Natural killer cell treated with Interleukin-12 subunit alpha and Interleukin-12 subunit beta and Interleukin-15 and Interleukin-18, amount 100 ng/mL, for 72 hours (primary cell): ENCODE results near the gene CYP8B1. TPM values are rescaled to one million over a fixed set of nuclear protein-coding genes. Genes with fewer than 3 reads are reported as not detected.

Experiments used
- ATAC-seq, 2 donors: fragments of 150-1000 bp; cut with Tn5 transposase in 1 of 2; sonication (Bioruptor Pico), chemical (Tn5 transposase) in 1 of 2; 2 replicates each; pipeline ENCODE4 v1.10.0; 2021
- DNase-seq: peaks from one replicate; pipeline ENCODE4 v3.0.0; 2022; ENCODE audit warnings: low spot score
- H3K27ac Mint-ChIP-seq, 2 donors: 1 replicate in 1 of 2; 2 replicates in 1 of 2; pipeline ENCODE4 v1.8.0; 2022; ENCODE audit warnings: mixed read lengths in 2 of 2, mild to moderate bottlenecking in 1 of 2, moderate library complexity in 1 of 2
- H3K27me3 Mint-ChIP-seq, 2 donors: 1 replicate in 1 of 2; 2 replicates in 1 of 2; pipeline ENCODE4 v1.8.0; 2022; ENCODE audit warnings: mixed read lengths in 2 of 2
- H3K36me3 Mint-ChIP-seq: one replicate; pipeline ENCODE4 v1.8.0; 2022; ENCODE audit warnings: mixed read lengths
- H3K4me1 Mint-ChIP-seq, 2 donors: 1 replicate in 1 of 2; 2 replicates in 1 of 2; pipeline ENCODE4 v1.8.0; 2022; ENCODE audit warnings: low read depth in 2 of 2, mixed read lengths in 2 of 2, mild to moderate bottlenecking in 1 of 2
- H3K4me3 Mint-ChIP-seq: one replicate; pipeline ENCODE4 v1.8.0; 2022; ENCODE audit warnings: mixed read lengths
- H3K9me3 Mint-ChIP-seq: 2 replicates; pipeline ENCODE4 v1.8.0; 2022; ENCODE audit warnings: mixed read lengths
- total RNA-seq, 2 donors: library from RNA; stranded (reverse); gene quantifications; one replicate each; pipeline ENCODE4 v1.2.3, GENCODE V29; 2022

The CYP8B1 gene
- total RNA-seq, 2 donors from 2014 or later, result 0.14 TPM; not detected in 1

DNA sequence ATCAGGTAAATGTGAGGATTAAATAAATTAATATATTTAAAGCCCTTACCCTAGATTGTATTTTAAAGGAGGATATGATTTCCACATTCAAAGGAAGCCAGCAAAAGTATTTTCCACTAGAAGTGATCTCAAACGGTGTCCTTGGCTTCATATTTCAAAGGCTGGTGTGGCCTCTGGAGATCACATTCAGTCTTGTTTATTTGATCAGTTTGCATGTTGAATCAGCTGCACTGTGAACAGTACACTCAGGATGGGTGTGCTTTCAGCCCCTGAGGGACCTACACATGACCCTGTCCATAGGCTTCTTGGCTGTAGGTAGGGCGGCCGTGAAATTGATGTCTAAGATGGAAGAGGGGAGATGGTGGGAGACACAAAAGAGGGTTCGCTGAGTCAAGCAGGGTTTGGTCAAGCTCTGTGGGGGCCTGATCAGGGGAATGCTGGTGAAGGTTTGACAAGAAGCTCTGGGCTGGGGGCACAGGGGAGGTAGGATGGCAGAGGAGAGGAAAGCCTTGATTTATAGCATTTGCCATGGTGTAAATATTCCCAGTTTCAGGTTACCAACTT, 21.9 kb downstream of the CYP8B1 start:
- Mint-ChIP-seq H3K4me1 (peaks cover 0 to 11% of the 10 kb centered on the region in 2 donors), H3K9me3 (no peaks in the 10 kb centered on the region), H3K27me3 (peaks cover 0 to 12% of the 10 kb centered on the region in 2 donors), H3K4me3 (no peak overlapping the region), H3K27ac (no peak overlapping the region), H3K36me3 (peaks cover 5% of the 10 kb centered on the region)
- DNase-seq, result no peak
- no peak for ATAC-seq

DNA sequence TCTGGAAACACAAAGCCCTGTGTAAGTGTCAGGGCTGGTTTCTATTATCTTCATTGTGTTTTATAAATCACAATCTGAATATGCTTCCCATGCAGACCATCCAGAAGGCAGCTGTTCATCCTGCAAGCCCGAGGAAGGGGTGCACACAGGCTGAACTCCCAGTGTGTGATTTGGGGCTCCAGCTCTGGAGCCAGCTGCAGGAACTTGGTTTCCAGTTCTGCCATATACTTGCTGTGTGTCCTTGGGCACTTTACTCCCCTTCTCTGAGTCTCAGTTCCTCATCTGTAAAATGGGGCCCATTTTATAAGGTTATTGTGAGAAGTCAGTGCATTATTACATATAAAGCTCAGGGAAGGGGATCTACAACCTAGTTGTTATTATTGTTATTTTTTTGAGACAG, 22.6 kb downstream of the CYP8B1 start:
- Mint-ChIP-seq H3K27ac (no peak overlapping the region), H3K4me1 (peaks cover 0 to 13% of the 10 kb centered on the region in 2 donors), H3K27me3 (peaks cover 0 to 6% of the 10 kb centered on the region in 2 donors), H3K9me3 (no peaks in the 10 kb centered on the region), H3K4me3 (no peak overlapping the region), H3K36me3 (no peaks in the 10 kb centered on the region)
- ATAC-seq (no peak), DNase-seq (no peak)

DNA sequence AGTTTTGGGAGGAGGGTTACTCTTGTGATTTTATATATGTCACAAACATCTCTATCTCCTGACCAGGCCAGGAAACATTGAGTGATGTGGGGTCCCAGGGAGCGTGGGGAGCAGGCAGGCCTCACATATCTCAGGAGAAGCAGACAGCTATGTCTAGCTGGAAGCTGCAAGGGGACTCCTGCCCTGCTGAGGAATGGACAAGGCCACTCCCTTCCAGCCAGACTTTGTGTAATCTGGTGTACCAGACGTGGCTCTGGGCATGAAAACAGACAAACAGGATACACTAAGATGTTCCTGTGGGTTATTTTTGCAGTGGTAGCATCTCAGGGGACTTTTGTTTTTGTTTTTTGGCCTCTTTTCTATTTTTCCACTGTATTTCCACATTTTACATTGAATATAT, 23.2 kb downstream of the CYP8B1 start:
- Mint-ChIP-seq H3K4me1 (peaks cover 5 to 18% of the 10 kb centered on the region in 2 donors), H3K36me3 (no peaks in the 10 kb centered on the region), H3K9me3 (no peaks in the 10 kb centered on the region), H3K4me3 (no peak overlapping the region), H3K27me3 (peaks cover 0 to 6% of the 10 kb centered on the region in 2 donors), H3K27ac (no peak overlapping the region)
- no peak for ATAC-seq
- no peak for DNase-seq

DNA sequence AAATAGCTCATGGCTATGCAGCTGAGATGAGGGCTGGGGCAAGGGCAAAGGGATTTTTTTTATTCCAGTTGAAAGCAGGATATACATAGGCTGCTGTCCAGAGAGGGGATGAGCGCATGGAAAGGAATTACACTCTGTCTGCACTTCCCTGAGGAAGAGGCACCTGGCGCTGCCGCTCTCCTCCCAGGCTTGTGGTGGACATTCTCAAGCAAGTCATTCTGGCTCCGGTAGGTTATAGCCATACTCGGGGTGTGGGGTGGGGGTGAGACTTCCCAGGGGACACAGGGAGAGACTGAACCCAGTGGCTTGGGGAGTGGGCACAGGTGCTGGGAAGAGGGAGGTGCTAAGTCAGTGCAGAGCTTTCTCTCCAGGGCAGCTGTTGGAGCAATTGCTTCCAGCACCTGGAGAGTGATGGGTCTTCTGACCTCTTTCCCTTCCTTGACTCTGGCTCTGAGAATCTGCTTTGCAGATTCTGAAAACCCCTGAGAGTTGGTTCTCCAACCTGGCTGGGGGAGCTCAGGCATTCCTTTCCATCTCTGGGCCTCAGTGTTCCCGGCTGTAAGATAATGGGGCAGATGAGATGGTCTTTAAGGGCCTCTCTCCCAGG, 24.3 kb downstream of the CYP8B1 start:
- H3K9me3 Mint-ChIP-seq, result peaks cover 2% of the 10 kb centered on the region
- DNase-seq (no peak), ATAC-seq (no peak)
- no peaks in the 10 kb centered on the region for H3K36me3 Mint-ChIP-seq
- peaks cover 15 to 29% of the 10 kb centered on the region in 2 donors for H3K4me1 Mint-ChIP-seq
- H3K27ac Mint-ChIP-seq, result no peak overlapping the region
- peaks cover 0 to 6% of the 10 kb centered on the region in 2 donors for H3K27me3 Mint-ChIP-seq
- H3K4me3 Mint-ChIP-seq, result no peak overlapping the region

DNA sequence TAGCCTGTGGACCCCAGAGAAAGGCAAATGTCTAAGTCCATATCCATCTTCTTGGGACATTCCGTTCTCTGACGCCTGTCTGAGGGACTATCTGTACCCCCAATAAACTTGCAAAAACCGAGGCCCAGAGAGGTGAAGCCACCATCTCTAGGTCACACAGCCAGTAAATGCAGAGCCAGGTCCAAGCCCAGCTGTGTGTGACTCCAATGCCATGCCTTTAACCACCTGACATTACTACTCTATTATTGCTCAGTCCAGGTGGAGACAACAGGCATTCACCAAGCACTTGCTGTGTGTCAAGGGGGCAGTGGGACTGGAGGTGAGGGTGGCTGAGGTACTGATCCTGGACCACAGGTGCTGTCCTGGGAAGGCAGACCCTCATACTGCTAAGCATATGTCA, 25.4 kb downstream of the CYP8B1 start:
- Mint-ChIP-seq H3K36me3 (no peaks in the 10 kb centered on the region), H3K27ac (no peak overlapping the region), H3K9me3 (peaks cover 2% of the 10 kb centered on the region), H3K4me3 (no peak overlapping the region), H3K4me1 (peaks cover 15 to 29% of the 10 kb centered on the region in 2 donors), H3K27me3 (peaks cover 0 to 2% of the 10 kb centered on the region in 2 donors)
- ATAC-seq (no peak), DNase-seq (no peak)

DNA sequence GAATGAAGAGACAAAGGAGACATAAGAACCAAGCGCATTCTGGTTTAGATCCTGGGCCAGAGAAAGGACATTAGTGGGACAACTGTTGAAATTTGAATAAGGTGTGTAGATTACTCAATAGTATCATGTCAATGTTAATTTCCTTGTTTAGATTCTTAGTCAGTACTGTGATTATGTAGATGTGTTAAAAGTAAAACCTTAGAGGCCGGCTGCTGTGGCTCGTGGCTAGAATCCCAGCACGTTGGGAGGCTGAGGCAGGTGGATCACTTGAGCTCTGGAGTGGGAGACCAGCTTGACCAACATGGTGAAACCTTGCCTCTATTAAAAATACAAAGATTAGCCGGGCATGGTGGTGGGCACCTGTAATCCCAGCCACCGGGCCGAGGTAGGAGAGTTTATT, 26.7 kb downstream of the CYP8B1 start:
- Mint-ChIP-seq H3K27ac (no peak overlapping the region), H3K27me3 (no peaks in the 10 kb centered on the region), H3K4me3 (no peak overlapping the region), H3K4me1 (peaks cover 15 to 29% of the 10 kb centered on the region in 2 donors), H3K9me3 (peaks cover 2% of the 10 kb centered on the region), H3K36me3 (no peaks in the 10 kb centered on the region)
- DNase-seq (no peak), ATAC-seq (no peak)

DNA sequence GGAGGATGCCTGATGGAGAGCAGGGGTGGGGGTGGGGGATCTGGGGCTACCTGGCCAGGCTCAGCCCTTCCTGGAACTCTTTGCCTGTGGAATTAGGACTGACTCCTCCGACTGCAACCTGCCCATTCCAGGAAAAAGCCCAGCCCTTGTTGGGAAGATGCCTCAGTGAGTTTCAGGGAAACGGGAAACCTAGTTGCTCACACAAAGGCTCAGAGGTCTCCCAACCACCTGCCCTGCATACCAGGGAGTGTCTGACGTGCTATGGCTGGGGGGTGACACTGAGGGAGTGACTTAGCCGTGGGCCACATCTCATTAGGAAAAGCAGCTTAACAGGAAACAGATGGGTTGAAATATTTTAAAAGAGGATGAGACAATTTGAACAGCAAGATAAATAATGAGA, 27.9 kb downstream of the CYP8B1 start:
- H3K36me3 Mint-ChIP-seq, result no peaks in the 10 kb centered on the region
- DNase-seq (no peak), ATAC-seq (no peak)
- peaks cover 15 to 29% of the 10 kb centered on the region in 2 donors for H3K4me1 Mint-ChIP-seq
- peak overlapping the region; percentile 69 to 92 for H3K27ac Mint-ChIP-seq
- H3K9me3 Mint-ChIP-seq, result peaks cover 2% of the 10 kb centered on the region
- H3K4me3 Mint-ChIP-seq, result peak overlapping the region; percentile 78
- H3K27me3 Mint-ChIP-seq, result no peaks in the 10 kb centered on the region

DNA sequence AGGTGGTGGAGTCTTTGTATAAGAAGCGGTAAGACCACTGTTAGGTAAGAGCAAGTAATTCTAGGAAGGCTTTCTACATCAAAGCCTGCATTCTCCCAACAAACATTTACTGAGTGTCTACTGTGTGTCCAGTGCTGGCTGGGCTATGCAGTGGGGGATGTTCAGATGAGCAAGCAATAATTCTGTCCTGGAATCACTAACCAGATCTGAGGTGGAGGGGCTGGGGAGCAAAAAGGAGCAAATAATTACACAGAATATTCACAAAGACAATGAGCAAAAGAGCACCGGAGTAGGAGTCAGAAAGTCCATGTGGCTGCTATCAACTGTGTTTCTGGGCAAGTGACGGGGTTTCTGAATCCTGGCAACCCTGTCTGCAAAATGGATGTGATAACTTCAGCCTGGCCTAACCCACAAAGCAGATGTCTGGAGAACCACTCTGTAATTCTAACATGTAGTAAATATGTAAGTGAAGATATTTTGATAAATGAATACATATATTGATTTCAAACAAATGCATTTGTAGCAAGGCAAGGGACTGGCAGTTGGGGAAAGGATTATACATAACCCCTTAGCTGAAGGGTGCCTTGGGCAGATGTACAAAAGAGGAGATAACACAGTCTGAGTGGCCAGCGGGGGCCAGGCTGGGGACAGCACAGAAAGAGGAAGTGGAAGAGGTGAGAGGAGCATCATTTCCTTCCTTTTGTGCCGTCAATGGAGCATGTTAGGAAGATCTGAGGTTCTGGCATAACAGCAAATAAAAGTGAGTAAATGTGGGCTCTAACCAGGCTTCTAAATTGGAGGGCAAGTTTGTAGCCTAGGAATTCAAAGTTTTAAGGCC, 28.8 kb downstream of the CYP8B1 start:
- DNase-seq (peak; percentile 65), ATAC-seq (peak; percentile 82 to 85)
- Mint-ChIP-seq H3K4me3 (peak overlapping the region; percentile 78), H3K4me1 (peaks cover 15 to 29% of the 10 kb centered on the region in 2 donors), H3K36me3 (no peaks in the 10 kb centered on the region), H3K27ac (peak overlapping the region; percentile 69 to 92), H3K9me3 (peaks cover 2% of the 10 kb centered on the region), H3K27me3 (no peaks in the 10 kb centered on the region)

DNA sequence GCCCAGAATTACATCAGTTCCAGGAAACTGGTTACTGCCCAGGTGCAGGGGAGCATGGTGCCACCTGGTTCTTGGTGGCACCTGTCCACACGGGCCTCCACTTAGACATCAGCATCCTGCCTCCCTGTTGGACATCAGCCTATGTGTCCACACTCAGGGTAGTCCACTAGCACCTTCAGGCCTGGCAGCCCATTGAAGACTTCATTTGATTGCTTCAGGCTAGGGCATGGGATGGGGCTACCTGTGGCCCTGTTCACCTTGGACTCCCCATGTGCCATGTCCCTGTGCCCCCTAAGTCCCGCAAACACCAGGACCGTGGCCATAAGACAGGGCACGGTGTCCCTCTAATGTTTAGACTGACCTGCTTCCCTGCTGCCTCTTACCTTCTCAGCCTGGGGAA, 30.9 kb downstream of the CYP8B1 start:
- Mint-ChIP-seq H3K9me3 (peaks cover 2% of the 10 kb centered on the region), H3K4me3 (no peak overlapping the region), H3K4me1 (peaks cover 15 to 26% of the 10 kb centered on the region in 2 donors), H3K27me3 (no peaks in the 10 kb centered on the region), H3K27ac (no peak overlapping the region), H3K36me3 (no peaks in the 10 kb centered on the region)
- DNase-seq (no peak), ATAC-seq (no peak)

DNA sequence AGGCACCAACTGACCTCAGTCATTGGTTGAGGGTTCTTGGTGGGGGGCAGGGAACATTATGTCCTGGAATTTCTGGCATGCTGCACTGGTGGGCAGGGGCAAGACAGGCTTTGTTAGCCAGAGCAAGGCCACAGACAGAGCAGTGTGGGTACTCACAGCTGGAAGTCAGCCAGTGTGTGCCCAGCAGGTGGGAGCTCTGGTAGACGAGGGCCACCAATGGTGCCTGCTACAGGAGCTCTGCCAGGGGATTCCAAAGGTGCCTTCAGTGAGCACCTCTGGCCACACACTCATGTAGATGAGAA, 31.3 kb downstream of the CYP8B1 start:
- no peak overlapping the region for H3K27ac Mint-ChIP-seq
- no peaks in the 10 kb centered on the region for H3K27me3 Mint-ChIP-seq
- H3K4me1 Mint-ChIP-seq, result peaks cover 15 to 29% of the 10 kb centered on the region in 2 donors
- H3K9me3 Mint-ChIP-seq, result peaks cover 2% of the 10 kb centered on the region
- ATAC-seq (no peak), DNase-seq (no peak)
- no peak overlapping the region for H3K4me3 Mint-ChIP-seq
- no peaks in the 10 kb centered on the region for H3K36me3 Mint-ChIP-seq

DNA sequence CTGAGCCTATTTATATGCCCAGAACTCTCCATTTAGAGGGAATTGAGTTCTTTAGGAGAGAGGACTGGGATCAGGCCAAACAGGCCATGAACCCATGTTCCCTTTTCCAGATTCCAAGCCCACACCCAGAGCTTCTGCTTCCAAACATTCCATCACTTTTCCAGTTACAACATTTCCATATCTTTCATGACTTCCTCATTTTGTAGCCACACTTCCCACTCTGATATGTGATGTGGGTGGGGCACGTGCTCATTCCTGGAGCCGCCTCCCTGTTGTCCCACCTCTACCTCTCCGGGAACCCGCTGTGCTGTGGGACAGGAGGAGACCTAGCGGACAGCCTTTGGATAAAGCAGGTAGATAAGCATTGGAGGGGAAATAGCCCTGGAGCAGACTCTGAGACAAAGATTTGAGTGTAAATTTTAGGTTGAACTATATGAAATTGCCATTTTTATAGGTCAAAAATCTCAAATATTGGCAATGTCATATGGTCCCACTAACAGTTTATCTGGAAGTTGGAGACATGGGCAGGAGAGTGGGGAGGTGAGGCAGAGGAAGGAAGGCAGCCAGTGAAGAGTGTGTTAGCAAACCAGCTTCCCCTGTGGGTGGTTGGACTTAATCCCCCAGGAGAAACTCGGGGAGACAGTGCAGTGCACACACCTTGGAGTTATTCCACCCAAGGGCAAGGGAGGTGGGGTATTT, 31.8 kb downstream of the CYP8B1 start:
- no peak for ATAC-seq
- Mint-ChIP-seq H3K4me3 (no peak overlapping the region), H3K27ac (no peak overlapping the region), H3K27me3 (no peaks in the 10 kb centered on the region), H3K4me1 (peaks cover 15 to 25% of the 10 kb centered on the region in 2 donors), H3K9me3 (peaks cover 2% of the 10 kb centered on the region), H3K36me3 (no peaks in the 10 kb centered on the region)
- no peak for DNase-seq

DNA sequence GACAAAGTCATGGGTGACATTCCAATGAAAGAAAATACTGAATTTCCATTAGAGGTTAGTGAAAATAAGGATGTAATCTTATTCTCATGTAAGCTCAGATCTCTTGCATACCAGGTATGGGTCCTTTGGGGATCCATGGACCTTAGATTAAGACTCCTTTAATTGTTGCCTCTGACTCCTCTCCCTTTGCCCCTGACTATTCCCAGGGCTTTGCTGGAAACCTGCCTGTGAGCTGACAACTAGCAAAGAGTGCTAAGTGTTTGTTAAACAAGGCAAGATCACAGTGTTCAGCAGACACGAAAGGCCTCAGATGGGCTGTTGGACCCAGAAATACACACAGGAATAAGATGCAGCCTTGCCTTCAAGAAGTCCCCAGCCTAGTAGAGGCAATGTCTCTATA, 34.3 kb downstream of the CYP8B1 start:
- no peak for DNase-seq
- Mint-ChIP-seq H3K4me1 (peaks cover 0 to 6% of the 10 kb centered on the region in 2 donors), H3K4me3 (no peak overlapping the region), H3K9me3 (no peaks in the 10 kb centered on the region), H3K27ac (peak overlapping the region in 1 of 2 donors; percentile 8), H3K36me3 (no peaks in the 10 kb centered on the region), H3K27me3 (no peaks in the 10 kb centered on the region)
- no peak for ATAC-seq

DNA sequence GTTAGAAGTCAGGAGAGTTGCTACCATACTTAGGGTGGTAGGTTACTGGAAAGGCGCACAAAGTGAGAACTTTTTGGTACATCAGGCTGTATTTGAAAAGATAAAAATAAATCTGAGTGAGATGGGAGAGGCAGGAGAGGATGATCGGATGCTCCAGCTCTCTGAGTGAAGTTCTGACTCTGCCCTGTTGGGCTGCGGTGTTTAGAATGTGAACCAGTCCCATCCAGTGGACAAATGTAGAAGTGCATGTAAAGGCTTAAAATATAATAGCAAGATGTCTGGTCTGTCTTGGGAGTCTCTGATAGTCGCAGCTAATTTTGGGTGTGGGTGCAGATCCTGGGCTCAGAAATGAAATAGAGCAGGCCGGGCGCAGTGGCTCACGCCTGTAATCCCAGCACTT, 36.1 kb downstream of the CYP8B1 start:
- ATAC-seq, result peak; percentile 65 to 71
- Mint-ChIP-seq H3K4me1 (peaks cover 0 to 6% of the 10 kb centered on the region in 2 donors), H3K27ac (no peak overlapping the region)

DNA sequence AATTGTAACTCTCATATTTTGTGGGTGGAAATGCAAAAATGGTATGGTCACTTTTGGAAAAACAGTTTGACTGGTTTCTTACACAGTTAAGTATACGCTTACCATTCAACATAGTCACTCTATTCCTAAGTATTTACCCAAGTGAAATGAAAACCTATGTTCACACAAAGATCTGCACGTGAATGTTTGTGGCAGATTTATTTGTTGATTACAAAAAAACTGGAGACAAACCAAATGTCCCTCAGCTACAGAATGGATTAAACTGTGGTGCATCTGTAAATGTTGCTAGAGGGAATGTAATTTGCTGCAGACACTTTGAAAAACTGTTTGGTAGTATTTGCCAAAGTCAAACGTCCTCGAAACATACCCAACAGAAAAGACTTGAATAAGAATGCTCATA, 37.1 kb downstream of the CYP8B1 start:
- H3K4me1 Mint-ChIP-seq, result peaks cover 0 to 6% of the 10 kb centered on the region in 2 donors
- no peaks in the 10 kb centered on the region for H3K9me3 Mint-ChIP-seq
- H3K27me3 Mint-ChIP-seq, result peaks cover 2 to 7% of the 10 kb centered on the region in 2 donors
- H3K27ac Mint-ChIP-seq, result peak overlapping the region in 1 of 2 donors; percentile 37
- DNase-seq (no peak), ATAC-seq (no peak)
- no peaks in the 10 kb centered on the region for H3K36me3 Mint-ChIP-seq
- H3K4me3 Mint-ChIP-seq, result no peak overlapping the region

More for the DNA sequence above, 36.1 kb downstream of the CYP8B1 start:
- Mint-ChIP-seq H3K36me3 (no peaks in the 10 kb centered on the region), H3K27me3 (peaks cover 2 to 7% of the 10 kb centered on the region in 2 donors), H3K9me3 (no peaks in the 10 kb centered on the region), H3K4me3 (no peak overlapping the region)
- no peak for DNase-seq
